PFSK-1 (cell line): ENCODE measurements around the gene FAM32A.

Experiments
- POLR2AphosphoS5 ChIP-seq: IDR thresholded peaks from 2 replicates; pipeline ENCODE4 v1.6.1; 2012; ENCODE audit warnings: low read depth, mild to moderate bottlenecking, control low read depth, low read length, moderate library complexity
- SIN3A ChIP-seq: IDR thresholded peaks from 2 replicates; pipeline ENCODE4 v1.6.1; 2012; ENCODE audit warnings: mild to moderate bottlenecking, low read length, moderate library complexity, borderline replicate concordance; ENCODE audit not compliant: insufficient read depth

GRCh38 chr19:16200038-16201010 lies 15.1 kb downstream of the FAM32A start:
- TF ChIP-seq POLR2AphosphoS5, result no peak
- TF ChIP-seq SIN3A, result no peak
